ENCODE measurements around the gene FRMPD1.

The FRMPD1 gene

GRCh38 chr9:37636511-37637448, 14.0 kb upstream of the FRMPD1 start:
- TF ChIP-seq CTCF (IDR thresholded peaks at IDR 0.05; ENCODE audit: low read depth, low read length, missing control alignments), result no peak
- H3K27me3 ChIP-seq (replicated peaks), result peaks cover 6% of the 10 kb centered on the region

GRCh38 chr9:37639109-37639762, 11.5 kb upstream of the FRMPD1 start:
- peak; percentile 8 for DNase-seq
- H3K27me3 ChIP-seq (replicated peaks), result peaks cover 13% of the 10 kb centered on the region
- H3K36me3 ChIP-seq (replicated peaks), result no peaks in the 10 kb centered on the region
- H3K27ac ChIP-seq, result no peak overlapping the region
- H3K4me3 ChIP-seq (ENCODE audit: low read depth, low read length), result no peak overlapping the region
- no peak for TF ChIP-seq CTCF (IDR thresholded peaks at IDR 0.05; ENCODE audit: low read depth, low read length, missing control alignments)
- in situ Hi-C loops (cut with HindIII; ENCODE audit: low pct_ligation_motif_present, low sequenced_read_pairs), result loop anchor here (25.0 kb wide), 1 partner anchor 98 kb away; no protein-coding TSS in a partner anchor

More at GRCh38 chr9:37636511-37637448, 14.0 kb upstream of the FRMPD1 start:
- H3K27ac ChIP-seq, result no peak overlapping the region
- no peak overlapping the region for H3K4me3 ChIP-seq (ENCODE audit: low read depth, low read length)
- no peaks in the 10 kb centered on the region for H3K36me3 ChIP-seq (replicated peaks)
- no peak for DNase-seq
- in situ Hi-C loops (cut with HindIII; ENCODE audit: low pct_ligation_motif_present, low sequenced_read_pairs), result loop anchor here (25.0 kb wide), 1 partner anchor 101 kb away; no protein-coding TSS in a partner anchor

- H3K27ac ChIP-seq, result no peak overlapping the region
- H3K4me3 ChIP-seq (ENCODE audit: low read depth, low read length), result no peak overlapping the region
- no peak for TF ChIP-seq CTCF (IDR thresholded peaks at IDR 0.05; ENCODE audit: low read depth, low read length, missing control alignments)
- in situ Hi-C loops (cut with HindIII; ENCODE audit: low pct_ligation_motif_present, low sequenced_read_pairs), result loop anchor here (25.0 kb wide), 1 partner anchor 97 kb away; no protein-coding TSS in a partner anchor
- H3K27me3 ChIP-seq (replicated peaks), result peaks cover 13% of the 10 kb centered on the region
- no peaks in the 10 kb centered on the region for H3K36me3 ChIP-seq (replicated peaks)
- DNase-seq, result no peak
These were observed 10.9 kb upstream of the FRMPD1 start for GRCh38 chr9:37639841-37640240.

- DNase-seq, result no peak
- Histone ChIP-seq H3K4me3 (ENCODE audit: low read depth, low read length) (no peak overlapping the region), H3K36me3 (replicated peaks) (no peaks in the 10 kb centered on the region), H3K27me3 (replicated peaks) (peaks cover 13% of the 10 kb centered on the region), H3K27ac (no peak overlapping the region)
- TF ChIP-seq CTCF (IDR thresholded peaks at IDR 0.05; ENCODE audit: low read depth, low read length, missing control alignments), result no peak
- in situ Hi-C loops (cut with HindIII; ENCODE audit: low pct_ligation_motif_present, low sequenced_read_pairs), result loop anchor here (25.0 kb wide), 1 partner anchor 97 kb away; no protein-coding TSS in a partner anchor
These were observed 10.5 kb upstream of the FRMPD1 start for GRCh38 chr9:37640246-37640645.

- TF ChIP-seq CTCF (IDR thresholded peaks at IDR 0.05; ENCODE audit: low read depth, low read length, missing control alignments), result no peak
- H3K36me3 ChIP-seq (replicated peaks), result no peaks in the 10 kb centered on the region
- no peak overlapping the region for H3K27ac ChIP-seq
- H3K27me3 ChIP-seq (replicated peaks), result peaks cover 24% of the 10 kb centered on the region
- no peak for DNase-seq
- H3K4me3 ChIP-seq (ENCODE audit: low read depth, low read length), result no peak overlapping the region
- in situ Hi-C loops (cut with HindIII; ENCODE audit: low pct_ligation_motif_present, low sequenced_read_pairs), result loop anchor here (25.0 kb wide), 1 partner anchor 96 kb away; no protein-coding TSS in a partner anchor
These were observed 9.4 kb upstream of the FRMPD1 start for GRCh38 chr9:37641331-37641730.
